Right ventricle myocardium inferior (tissue), 1 donor: Measurements from ENCODE around the gene SERPINA1. TPM values are rescaled to one million over a fixed set of nuclear protein-coding genes. Genes with fewer than 3 reads are reported as not detected.
A peak's percentile ranks its signal among the peaks of the same experiment; 100 is the strongest.

Experiments
- ATAC-seq: fragments of 200-7000 bp; cut with Tn5 transposase; one replicate; pipeline ENCODE4 v1.9.1; 2020; ENCODE audit warnings: mild to moderate bottlenecking, moderate library complexity
- DNase-seq: peaks from one replicate; pipeline ENCODE4 v3.0.0; 2021; ENCODE audit errors: missing footprints
- intact Hi-C: fragments of 100-400 bp; cut with DNase I; formaldehyde crosslinking; loops from one replicate; pipeline ENCODE4 v1.11.0; 2022
- total RNA-seq: library from RNA; stranded (reverse); fragmentation: NEBNext Ultra II Directional; extraction: Animal tissue kit (Norgen Biotek cat#: 25700); gene quantifications from one replicate; pipeline ENCODE4 v1.2.1, GENCODE V29; 2021
- donor health status: DM: no; HTN: yes; CAD: no; lungs with severe emphysema.

SERPINA1 gene
- total RNA-seq, 1 donor from 2014 or later: 9.1 TPM

- intact Hi-C loops: no loop called here
- DNase-seq: no peak
- no peak for ATAC-seq
Measured at GRCh38 chr14:94400422-94400841, 12.0 kb upstream of the SERPINA1 start.

GRCh38 chr14:94398536-94398935, 10.1 kb upstream of the SERPINA1 start:
- DNase-seq: no peak
- intact Hi-C loops: no loop called here

GRCh38 chr14:94398182-94398479, 9.7 kb upstream of the SERPINA1 start:
- no peak for DNase-seq
- intact Hi-C loops: no loop called here
- ATAC-seq: no peak

More at GRCh38 chr14:94398536-94398935, 10.1 kb upstream of the SERPINA1 start:
- no peak for ATAC-seq

- DNase-seq (no peak), ATAC-seq (no peak)
- intact Hi-C loops: no loop called here
Measured at GRCh38 chr14:94397289-94398181, 9.1 kb upstream of the SERPINA1 start.

- intact Hi-C loops: no loop called here
- ATAC-seq (no peak), DNase-seq (no peak)
Measured at GRCh38 chr14:94396628-94397225, 8.3 kb upstream of the SERPINA1 start.

GRCh38 chr14:94395888-94396574, 7.6 kb upstream of the SERPINA1 start:
- intact Hi-C loops: no loop called here
- ATAC-seq (no peak), DNase-seq (no peak)

- DNase-seq (no peak), ATAC-seq (no peak)
- intact Hi-C loops: no loop called here
Measured at GRCh38 chr14:94395282-94395887, 7.0 kb upstream of the SERPINA1 start.

GRCh38 chr14:94394581-94395207, 6.3 kb upstream of the SERPINA1 start:
- intact Hi-C loops: no loop called here
- ATAC-seq: peak; percentile 57
- DNase-seq: peak; percentile 78

GRCh38 chr14:94394025-94394493, 5.7 kb upstream of the SERPINA1 start:
- intact Hi-C loops: no loop called here
- ATAC-seq (no peak), DNase-seq (no peak)

GRCh38 chr14:94393474-94393873, 5.1 kb upstream of the SERPINA1 start:
- intact Hi-C loops: no loop called here
- DNase-seq (no peak), ATAC-seq (no peak)

- intact Hi-C loops: no loop called here
- DNase-seq (peak; percentile 85), ATAC-seq (peak; percentile 50)
Measured at GRCh38 chr14:94392510-94392935, 4.1 kb upstream of the SERPINA1 start.

GRCh38 chr14:94391281-94391975, 3.0 kb upstream of the SERPINA1 start:
- ATAC-seq (no peak), DNase-seq (no peak)
- intact Hi-C loops: no loop called here

- peak; percentile 92 for DNase-seq
- intact Hi-C loops: no loop called here
- ATAC-seq: peak; percentile 56
Measured at GRCh38 chr14:94390372-94391086, 2.1 kb upstream of the SERPINA1 start.

GRCh38 chr14:94389731-94390371, 1.4 kb upstream of the SERPINA1 start:
- ATAC-seq: no peak
- no peak for DNase-seq
- intact Hi-C loops: no loop called here

- intact Hi-C loops: no loop called here
- ATAC-seq: no peak
- DNase-seq: no peak
Measured at GRCh38 chr14:94389104-94389469, 685 bp upstream of the SERPINA1 start.

- ATAC-seq: no peak
- no peak for DNase-seq
- intact Hi-C loops: no loop called here
Measured at GRCh38 chr14:94388027-94388383, 397 bp downstream of the SERPINA1 start.
